Sigmoid colon (tissue), 4 donors: ENCODE results near the gene CALHM4.

Experiments
- POLR2A ChIP-seq, 2 donors: fragments of 450-650 bp; IDR thresholded peaks; one replicate each; pipeline ENCODE4 v1.6.1; 2016; ENCODE audit warnings: antibody characterized with exemption in 2 of 2, mild to moderate bottlenecking in 2 of 2, moderate library complexity in 2 of 2
- POLR2AphosphoS5 ChIP-seq, 4 donors: sonication (generic); formaldehyde crosslinking; IDR thresholded peaks; one replicate each; pipeline ENCODE4 v1.6.1; 2017; ENCODE audit warnings: antibody characterized with exemption in 4 of 4

GRCh38 chr6:116508527-116508926, 45.0 kb upstream of the CALHM4 start:
- TF ChIP-seq POLR2A (IDR thresholded peaks at IDR 0.05) (no peak), POLR2AphosphoS5 (IDR thresholded peaks at IDR 0.05) (no peak)
